Activated naive CD4-positive, alpha-beta T cell treated with anti-CD3 and anti-CD28 coated beads, Interleukin-2, amount 50 U/mL, for 72 hours (primary cell): Measurements from ENCODE around the gene TUT7. TPM values are rescaled to one million over a fixed set of nuclear protein-coding genes. Genes with fewer than 3 reads are reported as not detected.

ENCODE experiments used
- ATAC-seq, 2 donors: fragments of 150-1000 bp; cut with Tn5 transposase; 2 replicates each; pipeline ENCODE4 v1.10.0; 2021; ENCODE audit warnings: mild to moderate bottlenecking in 2 of 2, moderate library complexity in 2 of 2
- DNase-seq, 2 donors: peaks; one replicate each; pipeline ENCODE4 v3.0.0; 2021 to 2022; ENCODE audit warnings: low spot score in 2 of 2
- H3K27ac Mint-ChIP-seq, 2 donors: one replicate each; pipeline ENCODE4 v1.8.0; 2022; ENCODE audit warnings: mild to moderate bottlenecking in 2 of 2, mixed read lengths in 2 of 2
- H3K36me3 Mint-ChIP-seq, 2 donors: one replicate each; pipeline ENCODE4 v1.8.0; 2022; ENCODE audit warnings: mixed read lengths in 2 of 2
- H3K9me3 Mint-ChIP-seq, 2 donors: one replicate each; pipeline ENCODE4 v1.8.0; 2022; ENCODE audit warnings: mixed read lengths in 2 of 2
- total RNA-seq, 2 donors: library from RNA; stranded (reverse); gene quantifications; one replicate each; pipeline ENCODE4 v1.2.3, GENCODE V29; 2022

The TUT7 gene
- total RNA-seq, 2 donors from 2014 or later = 33.7 to 45.3 TPM

- Mint-ChIP-seq H3K36me3 (peaks cover 14 to 29% of the 10 kb centered on the region in 2 donors), H3K9me3 (no peaks in the 10 kb centered on the region), H3K27ac (peak overlapping the region; percentile 99 to 100)
- DNase-seq (peak in 1 of 2 donors; percentile 27), ATAC-seq (peak; percentile 32 to 39)
These were observed 577 bp downstream of the TUT7 start for GRCh38 chr9:86353655-86354010.

GRCh38 chr9:86352440-86353077, 1.7 kb downstream of the TUT7 start:
- H3K36me3 Mint-ChIP-seq = peaks cover 19 to 36% of the 10 kb centered on the region in 2 donors
- ATAC-seq (peak; percentile 15 to 54), DNase-seq (peak in 1 of 2 donors; percentile 16)
- no peaks in the 10 kb centered on the region for H3K9me3 Mint-ChIP-seq
- H3K27ac Mint-ChIP-seq = peak overlapping the region; percentile 99 to 100

GRCh38 chr9:86351880-86352279, 2.3 kb downstream of the TUT7 start:
- Mint-ChIP-seq H3K36me3 (peaks cover 19 to 36% of the 10 kb centered on the region in 2 donors), H3K9me3 (no peaks in the 10 kb centered on the region), H3K27ac (peak overlapping the region; percentile 66 to 100)
- ATAC-seq (no peak), DNase-seq (no peak)

GRCh38 chr9:86350006-86350760, 4.0 kb downstream of the TUT7 start:
- H3K9me3 Mint-ChIP-seq = no peaks in the 10 kb centered on the region
- H3K27ac Mint-ChIP-seq = no peak overlapping the region
- peaks cover 21 to 43% of the 10 kb centered on the region in 2 donors for H3K36me3 Mint-ChIP-seq
- no peak for ATAC-seq
- no peak for DNase-seq

- ATAC-seq (no peak), DNase-seq (no peak)
- Mint-ChIP-seq H3K27ac (peak overlapping the region in 1 of 2 donors; percentile 70), H3K36me3 (peaks cover 24 to 43% of the 10 kb centered on the region in 2 donors), H3K9me3 (no peaks in the 10 kb centered on the region)
These were observed 4.9 kb downstream of the TUT7 start for GRCh38 chr9:86349271-86349670.

- DNase-seq = no peak
- Mint-ChIP-seq H3K27ac (peak overlapping the region; percentile 65 to 70), H3K36me3 (peaks cover 15 to 36% of the 10 kb centered on the region in 2 donors), H3K9me3 (no peaks in the 10 kb centered on the region)
- ATAC-seq = no peak
These were observed 6.2 kb downstream of the TUT7 start for GRCh38 chr9:86347991-86348390.

GRCh38 chr9:86344818-86345217, 9.4 kb downstream of the TUT7 start:
- ATAC-seq (no peak), DNase-seq (no peak)
- H3K9me3 Mint-ChIP-seq = no peaks in the 10 kb centered on the region
- no peak overlapping the region for H3K27ac Mint-ChIP-seq
- H3K36me3 Mint-ChIP-seq = peaks cover 10 to 31% of the 10 kb centered on the region in 2 donors

GRCh38 chr9:86342269-86342668, 11.9 kb downstream of the TUT7 start:
- Mint-ChIP-seq H3K9me3 (no peaks in the 10 kb centered on the region), H3K36me3 (peaks cover 9 to 27% of the 10 kb centered on the region in 2 donors), H3K27ac (no peak overlapping the region)
- DNase-seq (no peak), ATAC-seq (no peak)

GRCh38 chr9:86341007-86341491, 13.2 kb downstream of the TUT7 start:
- peaks cover 11 to 22% of the 10 kb centered on the region in 2 donors for H3K36me3 Mint-ChIP-seq
- ATAC-seq = peak in 1 of 2 donors; percentile 27
- DNase-seq = no peak
- no peaks in the 10 kb centered on the region for H3K9me3 Mint-ChIP-seq
- H3K27ac Mint-ChIP-seq = no peak overlapping the region

- Mint-ChIP-seq H3K36me3 (peaks cover 17 to 26% of the 10 kb centered on the region in 2 donors), H3K27ac (no peak overlapping the region), H3K9me3 (no peaks in the 10 kb centered on the region)
- no peak for DNase-seq
- no peak for ATAC-seq
These were observed 13.7 kb downstream of the TUT7 start for GRCh38 chr9:86340356-86341006.

- peak in 1 of 2 donors; percentile 10 for ATAC-seq
- peaks cover 34 to 55% of the 10 kb centered on the region in 2 donors for H3K36me3 Mint-ChIP-seq
- no peak overlapping the region for H3K27ac Mint-ChIP-seq
- no peak for DNase-seq
- no peaks in the 10 kb centered on the region for H3K9me3 Mint-ChIP-seq
These were observed 16.6 kb downstream of the TUT7 start for GRCh38 chr9:86337469-86338108.

- ATAC-seq = no peak
- Mint-ChIP-seq H3K36me3 (peaks cover 38 to 70% of the 10 kb centered on the region in 2 donors), H3K9me3 (no peaks in the 10 kb centered on the region), H3K27ac (no peak overlapping the region)
- DNase-seq = no peak
These were observed 18.2 kb downstream of the TUT7 start for GRCh38 chr9:86336058-86336457.

GRCh38 chr9:86333651-86334050, 20.6 kb downstream of the TUT7 start:
- no peak for ATAC-seq
- H3K36me3 Mint-ChIP-seq = peaks cover 37 to 61% of the 10 kb centered on the region in 2 donors
- H3K27ac Mint-ChIP-seq = peak overlapping the region in 1 of 2 donors; percentile 39

GRCh38 chr9:86330186-86330585, 24.0 kb downstream of the TUT7 start:
- Mint-ChIP-seq H3K27ac (no peak overlapping the region), H3K36me3 (peaks cover 23 to 41% of the 10 kb centered on the region in 2 donors)

More at GRCh38 chr9:86333651-86334050, 20.6 kb downstream of the TUT7 start:
- DNase-seq = no peak
- no peaks in the 10 kb centered on the region for H3K9me3 Mint-ChIP-seq

GRCh38 chr9:86329649-86330048, 24.6 kb downstream of the TUT7 start:
- no peak overlapping the region for H3K27ac Mint-ChIP-seq
- DNase-seq (no peak), ATAC-seq (peak in 1 of 2 donors; percentile 39)
- no peaks in the 10 kb centered on the region for H3K9me3 Mint-ChIP-seq
- H3K36me3 Mint-ChIP-seq = peaks cover 21 to 40% of the 10 kb centered on the region in 2 donors

More at GRCh38 chr9:86330186-86330585, 24.0 kb downstream of the TUT7 start:
- no peaks in the 10 kb centered on the region for H3K9me3 Mint-ChIP-seq
- DNase-seq (no peak), ATAC-seq (peak in 1 of 2 donors; percentile 46)

GRCh38 chr9:86328156-86328555, 26.1 kb downstream of the TUT7 start:
- Mint-ChIP-seq H3K9me3 (no peaks in the 10 kb centered on the region), H3K27ac (no peak overlapping the region), H3K36me3 (peaks cover 19 to 40% of the 10 kb centered on the region in 2 donors)
- ATAC-seq (no peak), DNase-seq (no peak)
